ENCODE measurements around the gene GABRB3.

- TF ChIP-seq CTCF (IDR thresholded peaks at IDR 0.05), result no peak
- TF ChIP-seq EZH2 (IDR thresholded peaks at IDR 0.05), result no peak
Observed at GRCh38 chr15:26686547-26687187, 86.2 kb downstream of the GABRB3 start.

Data from neural progenitor cell (in vitro differentiated cells).